Measurements from ENCODE around the gene GPM6B.

The GPM6B gene

GRCh38 chrX:13826770-13827169 is 9.9 kb upstream of the GPM6B start:
- no peak for TF ChIP-seq CTCF (IDR thresholded peaks at IDR 0.05; ENCODE audit: borderline replicate concordance, control extremely low read depth, extremely low read depth, insufficient read depth, missing control alignments)
- in situ Hi-C loops (cut with MboI; ENCODE audit: low sequenced_read_pairs, unreplicated experiment), result no loop called here
- DNase-seq (ENCODE audit: low spot score), result no peak

GRCh38 chrX:13825178-13825762 is 8.4 kb upstream of the GPM6B start:
- TF ChIP-seq CTCF (IDR thresholded peaks at IDR 0.05; ENCODE audit: borderline replicate concordance, control extremely low read depth, extremely low read depth, insufficient read depth, missing control alignments), result no peak
- no peak for DNase-seq (ENCODE audit: low spot score)
- in situ Hi-C loops (cut with MboI; ENCODE audit: low sequenced_read_pairs, unreplicated experiment), result no loop called here

- TF ChIP-seq CTCF (IDR thresholded peaks at IDR 0.05; ENCODE audit: borderline replicate concordance, control extremely low read depth, extremely low read depth, insufficient read depth, missing control alignments), result no peak
- no peak for DNase-seq (ENCODE audit: low spot score)
- in situ Hi-C loops (cut with MboI; ENCODE audit: low sequenced_read_pairs, unreplicated experiment), result no loop called here
Observed at GRCh38 chrX:13824746-13825145, 7.9 kb upstream of the GPM6B start.

- DNase-seq (ENCODE audit: low spot score), result no peak
- in situ Hi-C loops (cut with MboI; ENCODE audit: low sequenced_read_pairs, unreplicated experiment), result no loop called here
- TF ChIP-seq CTCF (IDR thresholded peaks at IDR 0.05; ENCODE audit: borderline replicate concordance, control extremely low read depth, extremely low read depth, insufficient read depth, missing control alignments), result no peak
Observed at GRCh38 chrX:13821738-13822137, 4.8 kb upstream of the GPM6B start.

GRCh38 chrX:13816176-13816575 is 717 bp downstream of the GPM6B start:
- no peak for TF ChIP-seq CTCF (IDR thresholded peaks at IDR 0.05; ENCODE audit: borderline replicate concordance, control extremely low read depth, extremely low read depth, insufficient read depth, missing control alignments)
- in situ Hi-C loops (cut with MboI; ENCODE audit: low sequenced_read_pairs, unreplicated experiment), result no loop called here
- no peak for DNase-seq (ENCODE audit: low spot score)

GRCh38 chrX:13815664-13816063 is 1.2 kb downstream of the GPM6B start:
- TF ChIP-seq CTCF (IDR thresholded peaks at IDR 0.05; ENCODE audit: borderline replicate concordance, control extremely low read depth, extremely low read depth, insufficient read depth, missing control alignments), result no peak
- no peak for DNase-seq (ENCODE audit: low spot score)
- in situ Hi-C loops (cut with MboI; ENCODE audit: low sequenced_read_pairs, unreplicated experiment), result no loop called here
